Esophagus squamous epithelium (tissue), 4 donors: ENCODE measurements around the gene NKG7.

ENCODE experiments used
- POLR2A ChIP-seq, 4 donors: fragments of 450-650 bp; IDR thresholded peaks; one replicate each; pipeline ENCODE4 v1.6.1; 2017; ENCODE audit warnings: antibody characterized with exemption in 4 of 4, mild to moderate bottlenecking in 4 of 4, moderate library complexity in 3 of 4
- TF ChIP-seq, protein P1 (sequence below), 6 experiments: fragments of 450-650 bp in 4 of 6; fragments of 200-600 bp in 2 of 6; sonication (generic) in 2 of 6; IDR thresholded peaks; one replicate each; pipeline ENCODE4 v1.5.1; 2016 to 2019; ENCODE audit warnings: antibody characterized with exemption in 6 of 6, mild to moderate bottlenecking in 4 of 6, moderate library complexity in 4 of 6

DNA sequence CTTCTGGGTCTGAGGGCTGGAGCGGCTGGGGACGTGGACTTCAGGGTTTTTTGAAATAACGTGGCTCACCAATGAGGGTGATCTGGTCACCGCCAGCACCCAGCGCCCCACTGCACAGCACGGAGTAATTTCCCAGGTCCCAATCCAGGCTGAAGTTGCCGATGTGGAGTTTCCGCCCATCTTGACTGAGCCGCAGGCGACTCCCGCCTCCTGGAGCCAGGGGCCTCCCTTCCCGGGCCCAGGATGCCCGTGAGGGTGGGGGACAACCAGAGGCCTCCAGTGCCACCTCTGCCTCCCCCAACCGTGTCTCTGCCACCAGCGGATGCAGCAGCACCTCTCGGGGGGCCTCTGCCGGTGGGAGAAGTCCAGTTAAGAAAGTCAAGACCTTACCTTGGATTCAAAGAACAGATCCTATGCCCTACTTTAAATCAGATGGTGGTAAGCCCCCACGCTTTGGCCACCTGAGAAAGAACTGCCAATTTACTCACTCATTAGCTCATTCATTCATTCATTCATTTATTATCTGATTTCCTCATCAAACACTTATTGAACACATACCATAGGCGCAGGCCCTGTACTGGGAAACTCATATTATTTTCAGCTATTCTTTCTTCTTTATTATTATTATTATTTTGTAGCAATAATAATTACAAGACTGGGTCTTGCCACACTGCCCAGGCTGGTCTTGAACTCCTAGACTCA lies 34.4 kb downstream of the NKG7 start:
- TF ChIP-seq, protein P1, sequence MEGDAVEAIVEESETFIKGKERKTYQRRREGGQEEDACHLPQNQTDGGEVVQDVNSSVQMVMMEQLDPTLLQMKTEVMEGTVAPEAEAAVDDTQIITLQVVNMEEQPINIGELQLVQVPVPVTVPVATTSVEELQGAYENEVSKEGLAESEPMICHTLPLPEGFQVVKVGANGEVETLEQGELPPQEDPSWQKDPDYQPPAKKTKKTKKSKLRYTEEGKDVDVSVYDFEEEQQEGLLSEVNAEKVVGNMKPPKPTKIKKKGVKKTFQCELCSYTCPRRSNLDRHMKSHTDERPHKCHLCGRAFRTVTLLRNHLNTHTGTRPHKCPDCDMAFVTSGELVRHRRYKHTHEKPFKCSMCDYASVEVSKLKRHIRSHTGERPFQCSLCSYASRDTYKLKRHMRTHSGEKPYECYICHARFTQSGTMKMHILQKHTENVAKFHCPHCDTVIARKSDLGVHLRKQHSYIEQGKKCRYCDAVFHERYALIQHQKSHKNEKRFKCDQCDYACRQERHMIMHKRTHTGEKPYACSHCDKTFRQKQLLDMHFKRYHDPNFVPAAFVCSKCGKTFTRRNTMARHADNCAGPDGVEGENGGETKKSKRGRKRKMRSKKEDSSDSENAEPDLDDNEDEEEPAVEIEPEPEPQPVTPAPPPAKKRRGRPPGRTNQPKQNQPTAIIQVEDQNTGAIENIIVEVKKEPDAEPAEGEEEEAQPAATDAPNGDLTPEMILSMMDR (IDR thresholded peaks at IDR 0.05), result no peak
- TF ChIP-seq POLR2A (IDR thresholded peaks at IDR 0.05), result no peak
